Measurements from ENCODE around the gene APOH. TPM values are rescaled to one million over a fixed set of nuclear protein-coding genes. Genes with fewer than 3 reads are reported as not detected.
A peak's percentile ranks its signal among the peaks of the same experiment; 100 is the strongest.

The APOH gene
- total and polyA plus RNA-seq, 5 donors from 2014 or later, result not detected

DNA sequence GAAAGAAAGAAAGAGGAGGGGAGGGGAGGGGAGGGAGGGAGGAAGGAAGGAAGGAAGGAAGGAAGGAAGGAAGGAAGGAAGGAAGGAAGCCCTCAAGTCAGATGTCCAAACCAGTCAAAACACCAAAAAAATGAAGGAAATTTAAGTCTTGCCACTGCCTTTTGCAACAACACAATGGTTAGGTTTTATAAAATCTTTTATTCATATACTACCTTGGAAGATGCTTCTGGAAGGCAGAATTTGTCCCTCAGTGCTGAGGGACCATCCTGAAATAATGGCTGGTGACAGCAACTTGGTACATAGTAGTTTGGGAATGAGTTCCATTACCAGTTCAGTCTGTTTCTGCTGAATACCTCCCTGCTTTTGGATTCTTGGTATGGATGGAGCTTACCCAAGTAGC lies 7.9 kb downstream of the APOH start:
- DNase-seq, result no peak
- H3K4me1 Mint-ChIP-seq, result no peaks in the 10 kb centered on the region
- no peak overlapping the region for H3K27ac Mint-ChIP-seq
- H3K27ac ChIP-seq (ENCODE audit: insufficient read depth, low read length, poor library complexity, severe bottlenecking), result no peak overlapping the region
- no peak overlapping the region for H3K4me3 Mint-ChIP-seq
- H3K4me3 ChIP-seq (ENCODE audit: low read depth, low read length), result no peak overlapping the region
- peaks cover 0 to 5% (median 0%) of the 10 kb centered on the region in 7 donors for H3K9me3 Mint-ChIP-seq
- no peaks in the 10 kb centered on the region for H3K9me3 ChIP-seq (ENCODE audit: control insufficient read depth in 2 of 2, low read length in 2 of 2)
- peaks cover 2% of the 10 kb centered on the region for H3K27me3 ChIP-seq (ENCODE audit: control insufficient read depth, insufficient read depth, low read length)
- no peaks in the 10 kb centered on the region for H3K4me1 ChIP-seq (ENCODE audit: control insufficient read depth, insufficient read depth, low read length, poor library complexity, severe bottlenecking)
- peaks cover 3% of the 10 kb centered on the region for H3K36me3 Mint-ChIP-seq
- no peak for ATAC-seq (ENCODE audit: low read depth in 2 of 2)
- no peaks in the 10 kb centered on the region for H3K36me3 ChIP-seq (ENCODE audit: control insufficient read depth, insufficient read depth, low read length)
- H3K27me3 Mint-ChIP-seq, result peaks cover 13% of the 10 kb centered on the region

DNA sequence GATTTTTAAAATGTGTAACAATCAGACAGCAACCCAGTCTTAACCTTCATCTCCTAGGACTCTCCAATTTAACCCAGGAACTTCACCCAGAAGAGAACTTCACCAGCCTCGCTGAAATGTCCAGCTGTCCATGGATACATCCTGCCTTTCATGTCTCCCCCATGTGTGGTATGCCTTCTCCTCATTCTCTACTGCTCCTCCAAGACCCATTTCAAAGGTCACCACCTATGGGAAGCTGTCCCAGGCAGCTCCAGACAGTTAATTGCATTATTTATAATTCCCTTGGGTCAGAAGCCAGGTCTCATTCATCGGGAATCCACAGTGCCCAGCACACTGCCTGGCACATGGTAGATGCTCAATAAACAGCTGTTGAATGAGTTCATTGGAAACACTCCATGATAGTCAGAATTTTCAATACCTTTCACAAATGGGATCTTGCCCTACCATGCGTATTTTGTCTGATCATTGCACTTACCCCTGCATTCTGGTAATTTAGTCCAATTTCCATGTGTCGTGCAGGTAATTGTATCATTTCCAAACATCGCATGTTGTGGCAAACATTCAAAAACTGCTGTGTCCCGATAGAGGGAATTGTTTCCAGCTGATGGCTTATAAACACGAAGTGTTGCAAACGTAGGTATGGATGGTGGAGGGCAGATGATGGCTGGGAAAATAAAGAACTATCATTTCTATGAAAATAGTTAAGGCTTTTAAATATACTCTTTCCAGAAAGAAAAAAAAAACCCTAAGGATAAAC lies 9.0 kb downstream of the APOH start:
- no peaks in the 10 kb centered on the region for H3K9me3 ChIP-seq (ENCODE audit: control insufficient read depth in 2 of 2, low read length in 2 of 2)
- H3K27me3 ChIP-seq (ENCODE audit: control insufficient read depth, insufficient read depth, low read length), result peaks cover 2% of the 10 kb centered on the region
- H3K27ac ChIP-seq (ENCODE audit: insufficient read depth, low read length, poor library complexity, severe bottlenecking), result no peak overlapping the region
- H3K9me3 Mint-ChIP-seq, result peaks cover 0 to 4% (median 0%) of the 10 kb centered on the region in 7 donors
- no peaks in the 10 kb centered on the region for H3K4me1 ChIP-seq (ENCODE audit: control insufficient read depth, insufficient read depth, low read length, poor library complexity, severe bottlenecking)
- DNase-seq (no peak), ATAC-seq (ENCODE audit: low read depth in 2 of 2) (no peak)
- H3K36me3 Mint-ChIP-seq, result peaks cover 2% of the 10 kb centered on the region
- no peaks in the 10 kb centered on the region for H3K36me3 ChIP-seq (ENCODE audit: control insufficient read depth, insufficient read depth, low read length)
- no peak overlapping the region for H3K27ac Mint-ChIP-seq
- H3K27me3 Mint-ChIP-seq, result peaks cover 12% of the 10 kb centered on the region
- no peak overlapping the region for H3K4me3 ChIP-seq (ENCODE audit: low read depth, low read length)
- no peak overlapping the region for H3K4me3 Mint-ChIP-seq
- no peaks in the 10 kb centered on the region for H3K4me1 Mint-ChIP-seq

DNA sequence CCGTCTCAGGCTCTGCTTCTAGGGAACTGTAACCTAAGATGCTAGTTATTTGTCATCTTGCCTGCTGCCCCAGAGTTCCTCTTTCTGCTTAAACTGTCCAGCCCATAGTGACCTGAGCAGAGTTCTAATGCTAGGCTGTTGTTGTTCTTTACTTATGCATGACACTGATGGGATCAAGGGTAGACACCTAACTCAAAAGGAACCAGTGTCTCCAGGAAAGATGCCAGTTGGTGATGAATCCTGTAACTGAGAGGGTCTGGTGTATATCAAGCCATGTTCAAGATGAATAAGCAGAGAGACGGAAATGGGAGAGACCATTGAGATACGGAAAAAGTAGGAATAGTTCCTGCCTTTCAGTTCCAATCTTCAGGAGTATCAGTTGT lies 13.7 kb downstream of the APOH start:
- H3K27ac Mint-ChIP-seq, result no peak overlapping the region

DNA sequence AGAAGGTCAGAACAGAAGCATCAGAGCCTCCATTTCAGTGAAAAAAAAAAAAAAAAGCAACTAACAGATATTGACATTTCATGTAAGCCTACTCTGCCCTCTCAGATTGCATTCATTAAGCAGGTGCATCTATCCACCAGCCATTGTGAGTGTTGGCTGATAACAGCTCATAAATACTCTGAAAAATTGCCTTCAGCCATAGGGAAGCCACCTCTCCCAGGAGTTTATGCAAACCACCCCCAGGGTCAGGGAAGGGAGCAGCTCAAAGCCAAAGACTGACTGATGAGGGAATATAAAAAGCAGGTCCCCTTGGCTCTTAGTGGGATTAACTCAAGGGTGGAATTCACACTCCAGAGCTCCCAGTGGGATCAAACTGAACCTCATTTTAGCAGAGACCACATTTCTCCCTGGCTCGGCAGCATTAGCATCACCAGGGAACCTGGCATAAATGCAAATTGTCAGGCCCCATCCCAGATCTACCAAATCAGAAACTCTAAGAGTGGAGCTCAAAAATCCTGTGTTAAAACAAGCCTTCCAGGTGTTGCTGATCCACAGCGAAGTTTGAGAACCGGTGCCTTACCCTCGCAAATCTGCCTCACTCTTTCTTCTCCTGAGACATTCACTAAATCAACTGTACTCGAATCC lies 14.2 kb downstream of the APOH start:
- DNase-seq, result no peak
- H3K27me3 Mint-ChIP-seq, result peaks cover 22% of the 10 kb centered on the region
- no peaks in the 10 kb centered on the region for H3K9me3 Mint-ChIP-seq
- Histone ChIP-seq H3K36me3 (ENCODE audit: control insufficient read depth, insufficient read depth, low read length) (no peaks in the 10 kb centered on the region), H3K4me3 (ENCODE audit: low read depth, low read length) (no peak overlapping the region), H3K27me3 (ENCODE audit: control insufficient read depth, insufficient read depth, low read length) (no peaks in the 10 kb centered on the region), H3K27ac (ENCODE audit: insufficient read depth, low read length, poor library complexity, severe bottlenecking) (no peak overlapping the region), H3K9me3 (ENCODE audit: control insufficient read depth in 2 of 2, low read length in 2 of 2) (no peaks in the 10 kb centered on the region), H3K4me1 (ENCODE audit: control insufficient read depth, insufficient read depth, low read length, poor library complexity, severe bottlenecking) (no peaks in the 10 kb centered on the region)
- H3K4me3 Mint-ChIP-seq, result no peak overlapping the region
- H3K36me3 Mint-ChIP-seq, result no peaks in the 10 kb centered on the region
- no peak overlapping the region for H3K27ac Mint-ChIP-seq
- no peaks in the 10 kb centered on the region for H3K4me1 Mint-ChIP-seq
- ATAC-seq (ENCODE audit: low read depth in 2 of 2), result no peak

More for the DNA sequence above, 13.7 kb downstream of the APOH start:
- Mint-ChIP-seq H3K9me3 (no peaks in the 10 kb centered on the region), H3K4me3 (no peak overlapping the region), H3K36me3 (no peaks in the 10 kb centered on the region), H3K27me3 (peaks cover 22% of the 10 kb centered on the region), H3K4me1 (no peaks in the 10 kb centered on the region)
- Histone ChIP-seq H3K9me3 (ENCODE audit: control insufficient read depth in 2 of 2, low read length in 2 of 2) (no peaks in the 10 kb centered on the region), H3K4me1 (ENCODE audit: control insufficient read depth, insufficient read depth, low read length, poor library complexity, severe bottlenecking) (no peaks in the 10 kb centered on the region), H3K4me3 (ENCODE audit: low read depth, low read length) (no peak overlapping the region), H3K27ac (ENCODE audit: insufficient read depth, low read length, poor library complexity, severe bottlenecking) (no peak overlapping the region), H3K27me3 (ENCODE audit: control insufficient read depth, insufficient read depth, low read length) (no peaks in the 10 kb centered on the region), H3K36me3 (ENCODE audit: control insufficient read depth, insufficient read depth, low read length) (no peaks in the 10 kb centered on the region)
- DNase-seq, result no peak
- no peak for ATAC-seq (ENCODE audit: low read depth in 2 of 2)

DNA sequence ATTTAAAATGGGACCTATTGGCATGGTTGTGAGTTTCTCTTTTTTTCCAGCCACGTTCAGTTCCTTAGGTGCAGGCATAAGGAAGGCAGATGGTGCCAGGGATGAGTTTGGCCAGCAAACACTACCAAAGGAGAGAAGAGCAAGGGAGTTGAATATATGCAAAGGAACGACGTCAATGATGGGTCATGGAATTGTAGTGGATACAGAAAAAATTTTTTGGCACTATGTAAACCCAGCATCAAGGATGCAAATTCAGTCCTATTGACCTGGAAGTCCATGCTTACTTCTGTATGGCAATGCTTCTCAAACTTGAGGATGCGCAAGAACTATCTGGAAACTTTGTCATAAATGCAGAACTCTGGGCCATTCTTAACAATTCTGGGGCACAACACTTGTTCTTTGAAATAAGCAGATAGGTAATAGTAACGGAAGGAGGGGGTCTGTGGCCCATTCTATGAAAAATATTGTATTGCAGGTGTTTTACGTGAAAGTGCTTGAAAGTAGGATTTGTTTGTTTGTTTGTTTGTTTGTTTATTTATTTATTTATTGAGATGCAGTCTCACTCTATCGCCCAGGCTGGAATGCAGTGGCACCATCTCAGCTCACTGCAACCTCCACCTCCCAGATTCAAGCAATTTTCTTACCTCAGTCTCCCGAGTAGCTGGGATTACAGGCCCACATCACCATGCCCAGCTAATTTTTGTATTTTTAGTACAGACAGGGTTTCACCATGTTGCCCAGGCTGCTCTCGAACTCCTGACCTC lies 18.0 kb downstream of the APOH start:
- Mint-ChIP-seq H3K9me3 (peaks cover 0 to 5% (median 1%) of the 10 kb centered on the region in 7 donors), H3K27ac (no peak overlapping the region), H3K36me3 (no peaks in the 10 kb centered on the region), H3K4me1 (no peaks in the 10 kb centered on the region), H3K27me3 (peaks cover 23% of the 10 kb centered on the region), H3K4me3 (no peak overlapping the region)
- H3K27ac ChIP-seq (ENCODE audit: insufficient read depth, low read length, poor library complexity, severe bottlenecking), result no peak overlapping the region
- H3K9me3 ChIP-seq (ENCODE audit: control insufficient read depth in 2 of 2, low read length in 2 of 2), result no peaks in the 10 kb centered on the region
- H3K4me1 ChIP-seq (ENCODE audit: control insufficient read depth, insufficient read depth, low read length, poor library complexity, severe bottlenecking), result no peaks in the 10 kb centered on the region
- no peak for ATAC-seq (ENCODE audit: low read depth in 2 of 2)
- H3K4me3 ChIP-seq (ENCODE audit: low read depth, low read length), result no peak overlapping the region
- no peaks in the 10 kb centered on the region for H3K36me3 ChIP-seq (ENCODE audit: control insufficient read depth, insufficient read depth, low read length)
- no peaks in the 10 kb centered on the region for H3K27me3 ChIP-seq (ENCODE audit: control insufficient read depth, insufficient read depth, low read length)
- DNase-seq, result no peak

DNA sequence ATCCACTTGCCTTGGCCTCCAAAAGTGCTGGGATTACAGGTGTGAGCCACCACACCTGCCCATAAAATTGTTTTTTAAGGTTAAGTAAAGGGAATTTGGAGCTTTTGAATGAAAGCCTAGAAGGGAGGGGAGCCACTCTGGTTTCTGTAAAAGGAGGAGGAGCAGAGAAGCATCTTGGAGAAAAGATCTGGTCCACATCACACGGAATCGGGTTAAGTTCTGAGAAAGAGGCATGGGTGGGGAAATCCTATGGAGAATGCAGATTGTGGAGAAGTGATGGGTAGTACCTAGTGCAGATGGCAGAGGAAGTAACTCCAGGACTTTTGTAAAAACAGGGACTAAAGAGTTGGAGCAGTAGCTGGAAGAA lies 19.0 kb downstream of the APOH start:
- Mint-ChIP-seq H3K9me3 (peaks cover 0 to 5% (median 1%) of the 10 kb centered on the region in 7 donors), H3K4me3 (no peak overlapping the region), H3K36me3 (no peaks in the 10 kb centered on the region), H3K27me3 (peaks cover 23% of the 10 kb centered on the region), H3K27ac (peak overlapping the region in 1 of 3 donors; percentile 23), H3K4me1 (no peaks in the 10 kb centered on the region)
- no peaks in the 10 kb centered on the region for H3K4me1 ChIP-seq (ENCODE audit: control insufficient read depth, insufficient read depth, low read length, poor library complexity, severe bottlenecking)
- no peaks in the 10 kb centered on the region for H3K36me3 ChIP-seq (ENCODE audit: control insufficient read depth, insufficient read depth, low read length)
- DNase-seq, result no peak
- no peak overlapping the region for H3K4me3 ChIP-seq (ENCODE audit: low read depth, low read length)
- no peak for ATAC-seq (ENCODE audit: low read depth in 2 of 2)
- H3K27ac ChIP-seq (ENCODE audit: insufficient read depth, low read length, poor library complexity, severe bottlenecking), result no peak overlapping the region
- H3K27me3 ChIP-seq (ENCODE audit: control insufficient read depth, insufficient read depth, low read length), result no peaks in the 10 kb centered on the region
- no peaks in the 10 kb centered on the region for H3K9me3 ChIP-seq (ENCODE audit: control insufficient read depth in 2 of 2, low read length in 2 of 2)

DNA sequence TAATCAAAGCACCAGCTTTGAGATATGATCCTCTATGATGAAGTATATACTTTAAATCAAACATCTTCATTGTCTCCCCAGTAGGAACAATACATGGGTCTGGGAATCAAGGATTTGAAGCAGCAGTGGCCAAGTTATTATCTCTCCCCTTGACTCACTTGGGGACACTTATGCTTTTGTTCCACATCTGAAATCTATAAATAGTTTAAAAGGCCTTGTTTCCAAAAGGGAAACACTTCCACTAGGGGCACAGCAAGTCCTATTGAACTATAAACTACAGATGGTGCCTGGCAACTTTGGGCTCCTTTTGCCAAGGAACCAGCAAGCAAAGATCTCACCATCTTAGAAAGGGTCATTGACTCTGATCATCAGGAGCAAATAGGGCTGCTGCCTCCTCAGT lies 21.3 kb downstream of the APOH start:
- DNase-seq (no peak), ATAC-seq (ENCODE audit: low read depth in 2 of 2) (no peak)
- peaks cover 0 to 5% (median 1%) of the 10 kb centered on the region in 7 donors for H3K9me3 Mint-ChIP-seq
- H3K27me3 Mint-ChIP-seq, result peaks cover 13% of the 10 kb centered on the region
- Histone ChIP-seq H3K9me3 (ENCODE audit: control insufficient read depth in 2 of 2, low read length in 2 of 2) (no peaks in the 10 kb centered on the region), H3K4me1 (ENCODE audit: control insufficient read depth, insufficient read depth, low read length, poor library complexity, severe bottlenecking) (no peaks in the 10 kb centered on the region), H3K27me3 (ENCODE audit: control insufficient read depth, insufficient read depth, low read length) (no peaks in the 10 kb centered on the region), H3K27ac (ENCODE audit: insufficient read depth, low read length, poor library complexity, severe bottlenecking) (no peak overlapping the region), H3K36me3 (ENCODE audit: control insufficient read depth, insufficient read depth, low read length) (no peaks in the 10 kb centered on the region), H3K4me3 (ENCODE audit: low read depth, low read length) (no peak overlapping the region)
- H3K36me3 Mint-ChIP-seq, result no peaks in the 10 kb centered on the region
- no peak overlapping the region for H3K4me3 Mint-ChIP-seq
- no peaks in the 10 kb centered on the region for H3K4me1 Mint-ChIP-seq
- no peak overlapping the region for H3K27ac Mint-ChIP-seq
